GM11168 (cell line): ENCODE data around the gene PUM2.

Experiments used
- in situ Hi-C: fragments of 300-500 bp; cut with MboI; formaldehyde crosslinking; loops from one replicate; pipeline ENCODE4 v1.12.0; 2022; ENCODE audit warnings: low sequenced_read_pairs; ENCODE audit not compliant: unreplicated experiment

The PUM2 gene

DNA sequence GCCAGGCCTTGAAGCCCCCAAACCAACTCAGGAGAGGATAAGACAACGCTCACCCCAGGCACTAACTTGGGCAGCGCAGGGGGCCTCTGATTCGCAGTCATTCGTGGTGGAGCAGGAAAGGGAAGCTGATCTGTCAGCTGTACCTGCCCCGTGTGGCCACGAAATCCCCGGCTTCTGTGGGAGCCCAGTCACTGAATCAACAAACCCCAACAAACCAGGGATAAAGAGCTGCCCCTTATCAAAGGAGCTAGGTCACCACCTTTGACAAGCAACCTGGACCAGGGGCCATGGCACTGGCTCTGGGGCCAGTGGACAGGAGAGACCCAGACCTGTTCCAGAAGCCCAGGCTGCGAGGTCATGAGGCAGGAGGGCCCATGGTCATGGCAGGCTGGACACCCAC lies 140.2 kb downstream of the PUM2 start:
- in situ Hi-C loops: loop anchor here (10.0 kb wide), 1 partner anchor 76 kb away; no protein-coding TSS in a partner anchor

DNA sequence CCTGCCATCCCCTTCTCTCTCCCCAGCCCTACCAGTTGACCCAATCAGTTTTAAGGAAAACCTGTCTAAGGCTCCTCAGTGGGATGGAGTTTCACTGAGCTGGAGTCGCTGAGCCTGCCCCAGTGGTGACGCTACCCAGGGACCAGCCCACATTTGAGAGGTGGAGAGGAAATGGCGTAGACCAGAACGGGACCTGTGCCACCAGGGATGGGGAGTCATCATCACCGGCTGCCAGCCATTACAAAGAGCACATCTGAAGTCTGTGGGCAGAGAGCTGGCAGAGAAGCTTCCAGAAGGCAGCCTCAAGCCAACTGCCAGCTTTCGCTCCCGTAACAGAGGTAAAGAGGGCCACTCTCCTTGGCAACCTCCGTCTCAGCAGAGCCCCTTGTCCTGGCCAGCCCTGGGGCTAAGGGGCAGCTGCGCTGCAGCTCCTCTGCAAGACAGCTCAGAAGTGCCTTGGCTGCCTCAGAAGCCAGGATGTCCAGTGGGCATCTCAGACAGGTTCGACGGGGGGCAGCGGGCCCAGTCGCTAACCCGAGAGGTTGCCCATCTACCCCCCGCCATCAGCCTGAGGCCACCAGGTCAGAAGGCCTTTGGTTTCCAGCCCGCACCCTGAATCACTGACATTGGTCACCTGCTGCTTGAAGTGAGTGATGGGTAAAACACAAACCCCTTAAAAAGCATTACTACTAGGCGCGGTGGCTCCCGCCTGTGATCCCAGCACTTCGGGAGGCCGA lies 141.1 kb downstream of the PUM2 start:
- in situ Hi-C loops: loop anchor here (10.0 kb wide), 1 partner anchor 75 kb away; no protein-coding TSS in a partner anchor

DNA sequence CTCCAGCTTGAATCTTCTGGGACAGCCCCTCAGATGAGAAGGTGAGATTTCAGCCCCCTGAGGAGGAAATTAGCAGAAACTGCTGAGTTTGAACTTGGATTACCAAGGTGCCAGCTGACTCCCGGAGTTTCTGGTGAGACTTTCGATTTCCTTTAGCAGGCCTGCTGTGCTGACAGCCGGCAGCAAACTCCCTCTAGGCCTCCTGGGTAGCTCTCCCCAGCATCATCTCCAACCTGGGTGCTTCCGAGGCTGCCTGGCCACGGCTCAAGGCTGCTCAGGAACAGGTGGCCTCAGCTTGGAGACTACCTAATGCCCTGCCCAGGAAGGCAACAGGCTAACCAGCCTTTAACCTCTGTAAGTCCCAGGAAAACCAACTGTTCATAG lies 142.2 kb downstream of the PUM2 start:
- in situ Hi-C loops: no loop called here

DNA sequence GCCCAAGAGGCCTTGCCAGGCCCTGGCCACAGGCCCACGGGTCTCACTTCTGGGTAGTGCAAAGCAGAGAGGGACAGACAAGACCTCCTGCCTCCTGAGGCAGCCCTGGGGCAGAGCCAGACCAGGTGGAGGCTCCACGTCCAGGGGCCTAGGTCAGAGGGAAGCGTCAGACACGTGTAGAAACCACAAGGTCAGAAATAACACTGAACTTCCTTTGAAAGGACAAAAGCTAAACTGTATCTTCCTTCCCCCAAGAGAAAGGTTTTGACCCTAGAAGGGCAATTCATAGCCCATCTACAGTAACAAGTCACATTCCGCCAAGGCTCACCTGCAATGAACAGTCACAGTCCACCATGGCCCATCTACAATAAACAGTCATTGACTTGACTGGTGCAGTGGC lies 143.6 kb downstream of the PUM2 start:
- in situ Hi-C loops: no loop called here

DNA sequence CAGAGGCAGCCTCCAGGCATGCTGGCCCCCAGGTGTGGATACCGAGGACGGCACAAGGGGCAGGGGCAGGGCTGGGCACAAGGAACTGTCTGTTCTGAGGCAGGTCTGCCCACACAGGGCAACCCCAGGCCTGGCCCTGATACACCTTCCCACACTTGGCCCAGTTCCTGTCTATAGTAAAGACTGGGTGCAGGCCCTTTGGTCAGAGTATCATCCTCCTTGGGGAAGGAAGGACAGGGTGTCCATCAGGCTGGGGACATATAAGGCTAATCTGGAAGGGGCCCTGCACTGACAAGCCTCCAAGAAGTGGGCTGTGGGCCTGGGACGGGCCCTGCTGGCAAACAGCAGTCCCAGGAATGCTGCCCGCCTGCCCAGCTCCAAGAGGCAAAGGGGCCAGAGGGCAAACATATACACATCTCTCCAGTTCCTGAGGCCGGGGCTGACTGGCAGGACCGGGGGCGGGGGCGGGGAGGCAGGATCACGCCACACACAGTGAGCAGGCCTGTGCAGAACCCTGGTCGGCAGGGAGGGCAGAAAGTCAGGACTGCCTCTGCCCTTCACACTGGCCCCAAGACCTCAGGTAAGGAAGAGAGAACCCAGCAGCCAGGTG lies 144.6 kb downstream of the PUM2 start:
- in situ Hi-C loops: no loop called here

DNA sequence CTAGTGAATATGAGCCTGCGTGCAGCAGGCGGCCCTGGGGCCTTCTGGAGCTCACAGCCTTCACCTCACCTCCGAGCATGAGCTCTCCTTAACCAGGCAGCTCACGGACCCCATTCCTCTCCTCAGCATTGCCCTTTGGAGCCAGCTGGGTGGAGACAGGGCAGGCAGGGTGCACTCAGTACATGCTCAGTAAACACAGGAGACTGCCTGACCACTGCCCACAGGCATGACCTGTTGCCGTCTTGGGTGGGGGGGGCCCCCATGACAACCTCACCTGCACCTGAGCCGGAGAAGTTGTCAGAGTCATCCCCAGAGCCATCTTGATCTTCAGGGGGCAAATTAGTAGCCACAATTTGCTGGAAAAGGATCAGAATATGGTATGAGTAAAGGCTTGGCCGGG lies 145.6 kb downstream of the PUM2 start:
- in situ Hi-C loops: no loop called here

DNA sequence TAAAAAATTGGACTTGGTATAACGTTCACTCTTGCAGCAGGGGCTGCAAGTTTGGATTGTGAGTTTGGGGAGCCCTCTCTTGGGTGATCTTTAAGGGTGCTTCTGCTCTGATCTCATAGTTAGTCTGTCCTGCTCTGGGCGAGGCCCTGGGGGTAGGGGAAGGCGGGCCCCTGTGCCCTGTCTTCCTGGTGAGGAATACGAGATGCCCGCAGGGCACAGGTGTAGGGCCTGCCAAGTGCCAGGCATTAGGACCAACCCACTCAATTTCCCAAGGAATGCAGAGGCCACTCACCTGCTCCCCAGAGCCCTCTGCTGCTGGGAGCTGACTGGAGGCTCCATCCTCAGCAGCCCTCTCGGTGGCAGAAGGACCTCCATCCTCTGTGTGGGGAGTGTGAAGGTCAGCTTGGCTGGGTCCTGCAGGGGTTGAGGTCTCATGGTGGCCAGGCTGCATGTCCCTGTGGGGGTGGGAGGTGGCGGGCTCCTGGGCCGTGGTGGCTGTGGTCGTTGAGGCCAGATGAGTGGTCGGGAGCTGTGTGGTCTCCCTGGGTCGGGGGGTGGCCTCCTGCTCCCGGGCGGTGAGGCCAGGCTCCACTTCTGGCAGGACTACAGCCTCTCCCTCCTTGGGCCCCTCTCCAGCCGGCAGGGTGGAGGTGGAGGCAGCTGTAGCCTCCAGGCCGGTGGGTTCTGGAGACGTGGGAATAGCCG lies 147.0 kb downstream of the PUM2 start:
- in situ Hi-C loops: no loop called here

DNA sequence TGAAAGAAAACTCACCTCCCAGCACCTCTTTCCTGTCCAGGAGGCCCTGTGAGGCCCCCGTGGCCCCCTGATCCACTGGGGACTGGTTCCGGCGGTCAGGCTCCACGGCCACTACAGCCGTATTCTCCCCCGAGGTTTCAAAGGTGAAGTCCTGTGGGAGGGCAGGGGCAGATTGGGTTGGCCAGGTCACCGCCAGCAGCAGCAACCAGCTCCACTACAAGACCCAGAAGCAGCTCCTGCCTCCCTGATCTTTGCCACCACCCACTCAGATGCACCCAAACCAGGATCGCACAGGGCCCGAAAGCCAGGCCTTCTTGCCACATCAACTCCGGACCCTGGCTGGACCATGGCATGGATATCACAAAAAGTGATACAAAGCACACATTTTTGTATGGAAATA lies 147.6 kb downstream of the PUM2 start:
- in situ Hi-C loops: no loop called here

DNA sequence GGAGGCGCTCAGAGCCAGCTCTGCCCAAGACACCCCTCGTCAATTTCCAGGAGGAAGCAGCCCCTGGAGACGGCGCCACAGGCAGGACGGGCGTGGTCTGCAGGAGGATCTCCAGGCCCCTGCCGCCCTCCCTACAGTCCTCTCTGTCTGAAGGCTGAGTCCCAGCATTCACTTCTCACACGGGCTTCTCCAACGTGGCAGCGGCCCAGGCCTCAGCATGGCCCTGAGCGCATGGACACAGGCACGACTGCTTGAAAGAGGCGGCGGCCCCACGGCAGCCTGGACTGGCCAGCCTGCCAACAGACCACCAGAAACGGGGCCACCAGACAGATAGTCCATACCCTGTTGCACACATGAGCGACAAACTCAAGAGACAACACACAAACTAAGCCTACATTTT lies 149.0 kb downstream of the PUM2 start:
- in situ Hi-C loops: no loop called here

DNA sequence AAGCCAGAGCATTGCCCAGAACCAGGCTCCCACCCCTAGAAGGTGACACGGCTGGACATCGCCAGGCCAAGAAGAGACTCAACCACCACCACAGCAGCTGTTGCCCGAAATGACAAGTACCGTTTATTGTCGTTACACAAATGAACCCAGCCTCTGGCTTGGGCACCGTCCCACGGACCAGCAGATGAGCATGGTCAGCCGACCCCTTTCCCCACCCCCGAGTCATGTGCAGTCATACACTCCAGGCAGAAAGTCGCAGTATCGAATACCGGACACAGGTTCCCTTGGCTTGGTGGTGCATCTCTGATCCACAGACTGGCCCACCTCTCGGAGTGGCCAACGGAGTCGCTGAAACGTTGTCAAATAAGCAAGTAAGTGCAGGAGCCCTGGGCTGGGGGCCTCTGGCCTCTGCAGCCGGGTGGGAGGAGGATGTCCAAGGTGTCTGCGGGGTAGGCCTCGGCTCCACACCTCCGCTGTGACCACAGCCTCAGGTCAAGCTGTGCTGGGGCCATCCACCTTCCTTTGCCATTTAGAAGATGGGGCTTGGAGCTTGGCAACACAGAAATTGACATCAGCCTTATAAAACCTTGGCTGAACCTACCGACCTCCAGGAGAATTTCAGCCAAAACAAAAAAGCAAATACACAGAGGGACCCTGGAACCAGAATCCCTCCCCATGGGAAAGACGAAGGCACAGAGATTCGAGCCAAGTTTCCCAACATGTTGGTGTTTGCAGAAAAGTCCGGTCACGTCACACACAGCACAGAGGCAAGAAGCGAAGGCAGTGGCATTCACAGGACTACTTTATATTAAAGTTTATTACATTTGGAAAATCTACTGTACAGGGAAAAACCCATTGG lies 149.7 kb downstream of the PUM2 start:
- in situ Hi-C loops: no loop called here

DNA sequence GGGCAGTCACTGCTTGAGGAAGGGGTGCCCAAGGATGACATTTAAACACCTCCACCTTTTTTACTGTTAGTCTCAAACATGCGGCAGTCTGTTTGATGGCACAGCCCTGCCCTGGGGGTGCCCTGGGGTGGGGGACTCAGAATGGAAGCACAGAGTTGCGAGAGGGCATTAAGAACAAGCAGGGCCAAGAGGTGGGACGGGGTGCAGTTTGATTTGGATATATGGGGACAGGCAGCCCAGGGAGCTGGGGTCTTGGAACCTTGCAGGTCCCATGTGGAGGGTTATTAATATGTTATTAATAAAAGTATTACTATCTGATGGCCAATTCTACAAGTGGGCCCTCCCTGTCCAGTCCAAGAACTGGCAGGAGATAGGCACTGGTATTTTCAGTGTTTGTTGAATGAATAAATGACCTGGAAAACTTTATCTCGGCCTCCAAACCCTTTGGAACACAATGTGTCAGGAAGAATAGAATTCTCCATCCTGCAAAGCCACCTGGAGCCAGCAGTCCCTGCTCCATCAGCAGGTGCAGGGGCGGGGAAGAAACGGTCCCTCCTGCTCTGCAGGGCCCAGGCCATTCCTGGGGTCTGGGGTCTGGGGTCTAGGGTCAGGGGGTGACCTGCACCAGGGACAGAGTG lies 150.9 kb downstream of the PUM2 start:
- in situ Hi-C loops: no loop called here

DNA sequence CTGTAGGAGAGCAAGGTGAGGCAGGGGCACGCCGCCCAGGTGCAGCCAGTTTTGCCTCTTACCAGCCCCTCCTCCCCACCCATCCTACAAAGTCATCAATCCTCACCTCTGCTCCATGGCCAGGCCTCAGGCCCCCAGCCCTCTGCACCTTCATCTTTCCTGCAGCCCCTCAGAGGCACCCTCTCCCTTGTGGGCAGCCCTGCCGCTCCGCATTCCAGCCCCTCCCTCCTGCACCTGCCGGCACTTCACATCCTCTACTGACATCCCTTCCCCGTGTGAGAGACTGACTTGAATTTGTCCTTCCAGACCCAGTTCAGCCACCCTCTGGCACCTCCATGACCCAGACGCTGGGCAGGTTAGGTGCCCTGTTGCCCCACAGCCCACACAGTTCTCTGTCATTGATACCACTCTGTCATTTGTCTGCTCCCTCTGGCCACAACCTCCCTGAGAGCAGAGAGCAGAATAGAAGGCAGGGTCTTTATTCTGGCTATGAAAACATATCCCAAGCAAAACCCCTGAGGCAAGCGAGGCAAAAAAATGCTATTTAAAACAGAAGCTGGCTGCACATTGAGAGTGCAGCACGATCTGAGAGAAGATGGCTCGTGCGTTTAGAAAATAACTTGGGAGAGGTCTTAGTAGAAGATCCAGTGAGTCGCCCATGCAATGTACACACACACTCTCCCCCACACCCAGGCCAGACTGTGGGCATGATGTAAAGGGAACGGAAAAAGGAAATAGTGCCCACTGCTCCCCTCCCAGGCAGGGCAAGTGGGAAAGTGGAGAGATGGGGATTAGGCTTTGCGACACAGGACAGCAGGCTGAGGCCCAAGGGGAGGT lies 151.6 kb downstream of the PUM2 start:
- in situ Hi-C loops: no loop called here
